ENCODE measurements around the gene MMP3.
"Not testable (repeated sequence)": the region's sequence is repeated elsewhere in the genome, so short reads cannot be mapped to it uniquely, and the experiment has no call there.

MMP3 gene

DNA sequence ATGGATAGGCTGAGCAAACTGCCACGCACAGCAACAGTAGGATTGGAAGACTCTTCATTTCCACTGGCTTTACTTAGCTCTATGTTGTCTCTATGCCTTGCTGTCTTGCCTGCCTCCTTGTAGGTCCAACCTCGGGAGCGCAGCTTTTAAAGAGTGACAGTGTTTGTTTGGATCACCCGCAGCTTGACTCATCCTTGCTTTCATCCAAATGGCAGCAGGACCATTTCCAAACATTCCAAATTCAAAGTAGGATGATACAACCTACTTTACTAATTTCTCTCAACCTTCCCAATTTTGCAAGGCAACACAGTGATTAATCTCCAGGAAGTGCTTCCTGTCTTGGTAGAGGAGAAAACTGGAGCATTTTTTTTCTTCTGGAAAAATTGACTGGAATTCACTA lies at the start of gene MMP3:
Gene MMP3, minus strand, starts transcription at position 121 of the 400 bp plus-strand sequence. Its CDS starts 63 bp downstream, at position 58.
- no peak for DNase-seq

DNA sequence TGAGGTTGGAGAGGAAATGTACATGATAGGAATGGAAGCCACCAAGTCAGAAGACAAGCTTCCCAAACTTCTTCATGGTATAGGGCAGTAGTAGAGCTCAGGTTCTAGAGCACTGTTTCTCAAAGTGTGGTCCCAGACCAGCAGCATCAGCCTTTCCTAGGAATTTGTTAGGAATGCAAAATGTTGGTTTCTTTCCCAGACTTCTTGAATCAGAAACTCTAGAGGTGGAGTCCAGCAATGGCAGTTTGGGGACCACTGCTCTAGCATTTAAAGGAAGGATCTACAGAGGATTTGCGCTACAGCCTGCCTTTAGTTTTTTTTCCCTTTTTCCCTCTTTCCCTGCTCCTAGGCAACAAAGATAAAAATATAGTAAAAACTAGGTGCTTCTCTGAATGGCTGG lies 48.3 kb upstream of the MMP3 start:
- no peak for DNase-seq

DNA sequence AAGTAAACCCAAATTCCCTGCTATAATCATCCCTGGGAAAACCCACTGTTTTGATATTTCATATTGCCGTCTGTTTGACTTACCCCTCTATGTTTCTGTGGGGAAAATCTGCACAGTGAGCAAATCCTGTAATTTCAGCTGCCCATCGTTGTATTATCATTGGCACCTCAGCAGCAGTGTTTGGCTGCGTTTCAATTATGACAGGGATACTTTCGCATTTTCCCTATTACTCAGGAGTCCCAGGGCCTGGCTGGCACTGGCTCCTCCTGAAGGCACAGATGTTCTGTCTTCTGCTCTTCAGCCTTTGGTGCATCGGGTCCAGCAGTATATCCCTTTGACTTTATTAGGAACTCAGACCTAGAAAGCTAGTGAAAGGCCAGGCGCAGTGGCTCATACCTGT lies 43.6 kb upstream of the MMP3 start:
- peak; percentile 31 for DNase-seq

DNA sequence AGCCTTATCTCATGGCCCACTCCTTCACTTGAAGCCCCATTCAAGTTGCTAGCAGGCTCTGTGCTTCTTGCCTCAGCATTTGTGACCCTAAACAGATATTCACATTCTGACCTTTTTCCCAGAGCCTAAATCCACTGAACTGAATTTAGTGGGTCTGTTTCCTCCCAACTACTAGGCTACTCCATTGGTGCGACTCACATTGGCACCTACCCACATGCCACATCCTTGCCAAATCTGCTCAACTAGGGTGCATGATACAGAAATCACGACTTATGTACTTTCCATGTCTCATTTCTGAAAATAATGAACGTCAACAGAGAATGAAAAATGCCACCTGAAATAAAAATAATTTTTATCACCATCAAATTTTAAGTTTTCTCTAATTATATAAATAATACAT lies 39.7 kb upstream of the MMP3 start:
- no peak for DNase-seq

DNA sequence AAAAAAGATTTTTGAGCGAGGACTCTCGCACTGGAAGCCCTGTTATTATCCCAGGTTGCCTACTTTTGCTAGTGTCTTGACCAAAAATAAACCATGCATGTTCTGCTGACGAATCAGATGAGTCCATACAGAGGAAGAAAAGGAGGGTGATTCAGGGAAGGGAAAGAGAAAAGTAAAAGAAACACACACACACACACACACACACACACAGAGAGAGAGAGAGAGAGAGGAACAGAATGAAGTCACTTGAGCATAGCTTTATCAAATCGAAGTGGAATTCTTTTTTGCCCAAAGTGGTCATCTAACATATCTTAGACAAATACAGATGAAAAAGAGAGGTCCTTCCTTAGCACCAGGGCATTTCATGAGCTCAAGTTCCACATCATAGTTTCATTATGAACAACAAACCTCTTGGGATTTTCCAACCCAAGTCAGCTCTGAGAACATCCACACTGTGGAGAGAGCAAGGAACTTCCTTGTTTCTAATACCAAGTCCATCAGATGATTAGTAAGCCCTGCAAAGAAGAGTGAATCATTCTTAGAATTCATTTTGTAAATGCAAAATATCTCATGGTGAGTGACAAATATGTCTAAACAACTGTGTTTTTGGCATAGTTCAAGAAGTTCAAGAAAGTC lies 39.1 kb upstream of the MMP3 start:
- no peak for DNase-seq

DNA sequence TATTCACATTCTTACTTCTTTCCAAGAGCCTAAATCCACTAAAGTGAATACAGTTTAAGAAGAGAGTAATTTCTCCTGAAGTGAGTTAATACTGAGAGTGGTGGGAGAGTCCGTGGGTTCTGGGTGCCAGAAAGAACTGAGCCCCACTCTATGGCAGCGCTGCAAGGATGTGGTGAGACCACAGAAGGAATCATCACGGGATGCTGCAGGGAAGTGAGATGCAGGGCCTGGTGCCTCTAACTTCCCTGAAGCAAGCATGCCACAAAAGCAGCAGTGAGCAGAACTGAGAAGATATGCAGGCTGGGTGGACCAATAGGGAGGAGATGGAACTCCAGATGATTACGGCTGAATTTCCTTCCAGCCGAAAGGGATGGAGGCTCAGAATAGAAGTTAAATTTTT lies 36.4 kb upstream of the MMP3 start:
- DNase-seq = no peak

DNA sequence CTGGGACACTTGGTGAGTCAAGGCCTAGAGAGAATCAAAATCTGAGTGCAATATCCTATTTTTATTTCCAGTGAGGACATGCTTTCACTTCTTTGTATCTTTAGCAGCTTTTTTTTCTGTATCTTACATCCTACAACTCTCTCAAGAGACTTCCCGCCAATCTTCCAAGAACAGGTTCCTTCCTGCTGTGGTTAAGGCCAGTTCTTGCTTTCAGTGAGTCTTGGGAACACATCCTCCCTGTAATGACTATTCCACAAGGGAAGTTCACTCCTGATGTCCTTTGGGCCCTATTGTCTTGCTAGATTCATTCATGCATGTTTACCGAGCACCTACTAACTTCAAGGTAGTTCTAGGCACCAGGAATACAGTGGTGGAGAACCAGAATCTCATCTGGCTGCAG lies 35.2 kb upstream of the MMP3 start:
- no peak for DNase-seq

DNA sequence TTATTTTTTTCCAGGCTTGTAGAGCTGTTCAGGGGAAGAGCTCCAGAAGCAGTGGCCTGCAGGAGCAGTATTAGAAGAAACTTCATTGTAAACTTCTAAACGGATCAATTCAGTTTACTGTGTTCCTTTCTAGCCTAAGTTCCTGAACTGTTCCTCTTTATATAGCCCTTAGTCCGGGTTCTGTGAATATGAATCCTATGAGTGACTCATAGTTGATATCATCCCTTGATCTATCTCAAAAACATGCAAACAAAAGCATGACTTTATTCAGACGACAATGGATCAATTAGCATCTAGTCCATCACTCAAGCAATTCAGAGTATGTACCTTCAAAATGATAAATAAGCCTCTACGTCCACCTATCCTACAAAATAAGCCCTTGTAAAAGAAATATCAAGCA lies 31.4 kb upstream of the MMP3 start, which contains the start of gene MMP12:
Gene MMP12, minus strand, starts transcription at position 131 of the 400 bp plus-strand sequence. Its CDS starts 45 bp downstream, at position 86.
- DNase-seq = no peak

DNA sequence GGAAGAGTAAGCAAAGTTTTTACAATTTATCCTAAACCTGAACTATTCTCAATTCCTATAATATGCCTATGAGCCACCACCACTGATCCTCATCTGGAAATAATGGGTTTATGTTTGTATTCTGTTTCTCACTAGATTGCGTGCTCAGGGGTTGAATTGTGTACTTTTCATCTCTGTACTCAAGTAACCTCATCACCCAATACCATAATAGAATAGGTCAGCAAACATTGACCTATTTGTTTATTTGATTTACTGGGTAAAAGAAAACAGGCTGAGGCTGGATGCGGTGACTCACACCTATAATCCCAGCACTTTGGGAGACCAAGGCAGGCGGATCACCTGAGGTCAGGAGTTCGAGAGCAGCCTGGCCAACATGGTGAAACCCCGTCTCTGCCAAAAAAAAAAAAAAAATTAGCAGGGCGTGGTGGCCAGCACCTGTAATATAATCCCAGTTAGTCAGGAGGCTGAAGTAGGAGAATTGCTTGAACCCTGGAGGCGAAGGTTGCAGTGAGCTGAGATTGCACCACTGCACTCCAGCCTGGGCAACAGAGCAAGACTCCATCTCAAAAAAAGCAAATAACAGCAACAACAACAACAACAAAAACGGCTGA lies 26.1 kb upstream of the MMP3 start:
- DNase-seq = not testable (repeated sequence)

DNA sequence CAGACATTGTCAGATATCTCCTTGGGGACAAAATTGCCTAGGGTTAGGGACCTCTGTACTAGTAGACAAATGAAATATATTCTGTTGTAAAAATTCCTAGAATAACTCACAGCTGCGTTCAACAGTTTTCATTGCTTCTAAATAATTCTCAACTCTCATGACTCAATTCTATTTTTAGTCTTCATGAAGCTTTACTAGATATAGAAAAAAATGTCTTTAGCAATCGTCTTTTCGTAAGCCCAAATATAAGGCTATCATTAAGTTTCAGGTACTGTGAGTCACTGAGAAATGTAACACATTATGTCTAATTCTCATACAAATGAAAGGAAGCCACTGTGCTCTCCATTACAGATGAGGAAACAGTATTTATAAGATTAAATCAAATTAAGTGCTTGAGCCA lies 24.9 kb upstream of the MMP3 start:
- DNase-seq = no peak

DNA sequence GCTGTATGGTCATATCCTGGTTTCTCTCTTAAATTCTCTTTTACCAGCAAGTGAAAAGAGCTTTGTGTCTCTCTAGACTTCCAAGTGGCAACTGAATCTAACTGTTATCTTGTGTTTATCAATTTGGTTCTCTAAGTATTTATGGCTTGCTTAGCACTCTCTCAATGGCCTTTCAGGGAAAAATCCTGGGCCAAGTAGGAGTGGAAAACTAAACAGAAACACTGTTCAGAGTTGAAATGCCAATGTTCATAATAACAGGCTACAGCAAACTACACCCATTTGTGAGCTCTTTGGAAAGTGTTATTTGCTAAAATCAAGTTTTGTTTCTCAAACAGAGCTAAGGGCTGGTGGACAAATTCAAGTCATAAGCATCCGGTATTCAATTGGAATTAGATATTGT lies 21.3 kb upstream of the MMP3 start:
- no peak for DNase-seq

DNA sequence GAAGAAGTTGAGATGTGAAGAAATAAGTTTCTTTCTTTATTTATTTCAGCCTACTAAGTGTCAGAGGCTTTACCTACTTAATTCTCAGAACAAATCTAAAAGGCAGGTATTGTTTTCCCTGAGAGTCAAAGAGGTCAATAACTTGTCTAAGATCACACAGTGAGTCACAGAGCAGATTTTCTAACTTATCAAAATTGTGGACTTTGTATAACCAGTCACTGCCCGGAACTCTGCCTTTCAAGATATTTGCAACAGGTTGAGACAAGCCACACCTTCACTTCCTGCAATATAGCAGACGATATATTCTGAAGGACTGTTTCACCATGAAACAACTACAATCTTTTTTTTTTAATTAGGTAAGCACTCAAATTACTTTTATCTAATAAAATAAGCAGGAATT lies 10.5 kb upstream of the MMP3 start:
- no peak for DNase-seq

DNA sequence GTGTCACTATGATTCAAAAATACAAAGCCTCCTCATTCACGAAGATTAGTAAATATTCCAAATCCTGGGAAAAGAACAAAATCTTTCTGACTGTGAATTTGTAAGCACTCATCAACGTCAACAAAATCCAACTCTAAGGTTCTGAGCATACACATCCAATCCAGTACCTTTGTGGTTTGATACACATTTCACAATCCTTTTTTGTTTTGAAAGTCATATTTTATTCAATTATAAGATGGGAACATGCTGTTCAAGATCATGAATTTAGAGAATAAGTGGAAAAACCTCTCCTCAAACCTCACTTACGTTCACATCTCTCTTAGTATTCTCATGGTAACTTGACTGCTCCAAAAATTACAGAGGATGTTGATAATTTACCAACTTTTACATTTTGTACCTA lies 9.6 kb upstream of the MMP3 start:
- no peak for DNase-seq

DNA sequence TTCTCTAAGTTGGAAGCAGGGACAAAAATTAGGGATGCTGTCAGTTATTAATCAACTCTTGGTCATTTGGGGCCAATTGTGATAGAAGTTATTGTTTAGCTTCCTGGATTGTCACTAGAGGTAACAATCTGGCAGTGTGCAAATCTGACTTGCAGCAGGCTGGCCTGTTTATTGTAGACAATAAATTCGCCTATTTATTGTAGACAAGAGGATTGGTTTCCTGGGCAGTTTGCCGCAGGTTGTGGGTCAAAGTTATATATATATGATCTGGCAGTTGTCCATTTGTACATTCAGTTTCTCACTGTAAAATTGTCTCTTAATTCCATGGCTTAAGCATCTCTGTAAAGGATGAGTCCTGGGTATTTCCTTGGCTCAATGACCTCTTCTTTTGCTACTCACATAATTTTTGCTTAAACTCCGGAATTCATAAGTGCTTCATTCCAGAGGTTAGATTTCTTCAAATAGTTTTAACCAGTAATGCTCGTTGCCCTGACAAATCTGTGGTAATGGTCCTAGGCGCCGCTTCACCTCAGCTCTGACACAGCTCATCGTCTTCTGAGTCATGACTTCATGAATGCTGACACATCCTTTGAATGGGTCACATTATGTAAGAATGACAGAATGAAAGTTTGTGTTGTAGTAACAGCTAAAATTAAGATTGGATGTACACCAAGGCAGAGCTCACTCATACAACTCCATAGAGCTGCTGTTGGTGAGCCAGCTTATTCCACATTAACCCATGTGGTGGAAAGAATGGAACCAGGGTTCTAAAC lies 7.8 kb upstream of the MMP3 start:
- DNase-seq = no peak

DNA sequence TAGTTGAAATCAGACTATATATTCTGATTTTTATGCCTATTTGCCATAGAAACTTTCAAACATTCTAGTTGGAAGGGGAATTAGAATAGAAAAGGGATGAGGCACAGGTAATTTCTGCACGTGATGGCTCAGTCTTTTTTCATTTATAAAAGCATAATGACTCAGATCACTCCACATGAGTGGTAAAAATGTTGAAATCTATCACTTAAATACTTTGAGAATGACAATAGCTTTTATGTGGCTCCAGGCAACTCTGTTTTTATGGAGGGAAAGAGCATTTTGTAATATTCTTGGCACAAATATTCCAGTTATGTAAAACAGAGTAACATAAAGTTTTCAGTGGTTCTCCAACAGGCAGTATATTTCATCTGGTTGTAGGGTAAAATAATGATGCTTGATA lies 5.9 kb upstream of the MMP3 start:
- no peak for DNase-seq

DNA sequence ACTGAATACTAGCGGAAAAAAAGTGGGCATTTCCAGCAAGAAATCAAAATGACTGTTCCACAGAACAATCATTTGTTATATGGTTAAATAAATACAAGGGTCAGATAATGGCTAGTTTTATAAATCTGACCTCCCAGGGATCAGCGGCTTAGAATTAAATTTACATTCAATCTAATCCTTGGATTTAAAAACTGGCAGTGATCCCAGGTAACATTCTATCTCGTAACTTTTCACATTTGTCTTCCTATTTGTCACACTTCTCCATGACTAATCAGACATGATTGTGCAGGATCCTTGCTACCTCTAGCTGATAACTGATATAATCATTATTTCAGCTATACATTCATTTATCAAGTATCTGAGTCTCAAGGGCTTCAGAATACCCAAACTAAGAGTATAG lies 2.9 kb upstream of the MMP3 start:
- DNase-seq = no peak

DNA sequence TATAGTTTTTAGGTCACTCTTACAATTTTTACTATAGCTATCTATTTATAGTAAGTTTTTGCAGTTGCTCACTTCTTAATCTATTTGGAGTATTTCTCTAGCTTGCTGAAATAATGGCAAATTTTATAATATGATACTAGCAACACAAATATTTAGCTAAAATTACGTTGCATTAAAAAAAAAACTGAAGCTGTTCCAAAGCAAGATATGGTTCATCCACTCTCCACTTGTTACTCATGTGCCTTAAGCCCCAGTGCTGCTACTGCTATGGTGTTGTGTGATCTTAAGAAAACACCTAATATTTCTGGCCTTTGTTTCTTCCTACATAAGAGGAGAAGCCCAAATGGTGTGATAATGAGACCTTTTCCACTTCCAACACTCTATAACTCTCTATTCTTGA lies 479 bp downstream of the MMP3 start:
- DNase-seq = no peak

DNA sequence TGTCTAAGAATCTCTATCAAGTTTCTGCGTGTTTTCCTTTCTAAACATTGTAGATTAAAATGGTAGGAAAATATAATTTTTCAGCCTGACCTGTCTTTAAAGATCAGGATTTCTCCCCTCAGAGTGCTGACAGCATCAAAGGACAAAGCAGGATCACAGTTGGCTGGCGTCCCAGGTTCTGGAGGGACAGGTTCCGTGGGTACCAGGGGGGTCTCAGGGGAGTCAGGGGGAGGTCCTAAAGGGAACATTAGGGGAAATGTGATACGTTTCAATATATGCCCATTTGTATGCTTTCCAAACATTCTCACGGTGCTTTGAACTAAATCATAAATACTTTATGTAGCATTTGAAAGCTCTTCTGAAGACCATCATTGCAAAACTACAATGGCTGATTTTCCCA lies 3.4 kb downstream of the MMP3 start:
- no peak for DNase-seq

DNA sequence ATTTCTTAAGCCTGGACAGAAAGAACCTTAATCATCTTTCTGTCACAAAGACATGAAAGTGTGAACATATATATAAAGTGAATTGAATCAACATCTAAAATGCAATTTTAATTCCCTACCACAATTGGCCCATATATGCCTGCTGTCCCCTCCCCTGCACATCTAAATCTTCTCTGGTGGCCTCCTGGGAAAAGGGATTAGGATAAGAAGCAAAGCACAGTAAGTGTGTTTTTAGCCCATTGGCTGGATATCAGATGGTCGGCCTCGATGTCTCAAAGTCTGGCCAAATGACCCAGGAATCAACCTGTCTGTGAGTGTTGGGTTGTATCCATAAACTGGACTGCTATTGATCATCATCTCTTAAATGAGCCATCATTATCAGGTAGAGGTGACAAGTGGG lies 5.8 kb downstream of the MMP3 start:
- DNase-seq = no peak

DNA sequence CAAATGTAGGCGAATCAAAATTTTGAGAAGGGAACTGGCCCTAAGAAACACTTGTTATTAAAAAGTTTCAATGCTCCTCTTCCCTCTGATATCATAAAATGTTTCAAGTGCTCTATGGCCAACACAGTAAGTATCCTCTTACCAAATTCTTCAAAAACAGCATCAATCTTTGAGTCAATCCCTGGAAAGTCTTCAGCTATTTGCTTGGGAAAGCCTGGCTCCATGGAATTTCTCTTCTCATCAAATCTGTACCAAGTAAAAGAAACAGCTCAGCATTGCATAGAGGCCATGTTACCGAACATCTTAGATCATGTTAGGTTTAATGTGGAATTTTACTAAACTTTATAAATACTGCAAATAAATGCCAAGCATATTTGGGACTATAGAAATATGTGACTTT lies 6.3 kb downstream of the MMP3 start:
- DNase-seq = no peak

DNA sequence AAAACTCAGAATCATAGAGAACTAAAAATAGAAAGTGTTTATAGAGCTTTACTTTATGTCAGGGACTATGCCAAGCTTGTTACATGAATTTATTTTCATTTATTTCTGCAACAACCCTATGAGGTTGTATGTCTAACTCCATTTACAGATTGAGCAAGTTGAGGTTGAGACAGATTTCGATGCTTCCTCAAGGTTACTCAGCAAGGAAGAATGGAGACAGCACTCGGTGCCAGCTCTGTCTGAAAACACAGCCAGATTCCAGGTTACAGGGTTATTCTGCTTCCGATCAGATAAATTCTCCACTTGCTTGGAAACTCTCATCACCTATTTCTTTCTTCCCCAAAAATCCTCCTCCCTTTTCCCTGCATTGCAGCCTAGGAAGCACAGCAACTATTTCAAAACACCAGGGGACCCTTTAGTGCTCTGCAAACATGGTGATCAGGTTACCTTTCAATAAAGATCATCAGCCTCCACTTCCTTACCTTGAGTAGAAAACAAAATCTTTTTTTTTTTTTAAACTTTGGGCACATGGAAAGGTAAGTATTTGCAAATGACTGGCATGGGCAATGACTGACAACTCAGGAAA lies 7.0 kb downstream of the MMP3 start:
- no peak for DNase-seq

DNA sequence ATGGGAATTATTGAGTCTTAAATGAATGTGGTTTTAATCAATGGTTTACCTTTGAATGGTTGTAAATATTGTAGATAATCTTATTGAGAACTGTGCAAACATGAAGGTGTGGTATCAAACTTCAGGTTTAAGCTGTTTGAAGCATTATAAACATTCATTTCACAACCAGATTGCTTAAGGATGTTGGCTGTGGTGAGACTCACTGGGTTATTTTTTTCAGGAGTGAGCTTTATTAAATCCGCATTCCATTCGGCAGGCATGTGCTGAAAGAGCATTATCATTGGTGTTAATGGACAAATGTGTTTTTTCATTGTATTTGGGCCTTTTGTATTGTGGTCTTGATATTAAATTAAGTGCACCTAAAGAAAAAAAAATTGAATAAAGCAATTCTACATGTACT lies 9.7 kb downstream of the MMP3 start:
- no peak for DNase-seq

DNA sequence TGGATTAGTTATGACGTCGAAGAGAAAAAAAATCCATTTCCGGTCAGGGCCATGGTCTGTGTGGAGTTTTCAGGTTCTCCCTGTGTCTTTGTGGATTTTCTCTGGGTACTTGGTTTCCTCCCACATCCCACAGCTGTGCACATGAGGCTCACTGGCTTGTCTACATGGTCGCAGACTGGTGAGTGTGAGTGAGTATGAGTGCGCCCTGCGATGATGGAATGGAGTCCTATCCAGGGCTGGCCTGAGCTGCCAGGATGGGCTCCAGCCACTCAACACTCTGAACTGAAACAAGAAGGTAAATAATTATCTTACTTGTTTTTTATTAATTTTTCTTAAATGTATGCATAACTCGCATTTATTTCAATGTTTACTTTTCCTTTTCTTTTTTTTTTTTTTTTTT lies 10.8 kb downstream of the MMP3 start:
- DNase-seq = no peak
